Endothelial cell of umbilical vein (primary cell): ENCODE measurements around the gene TRPM1. TPM values are rescaled to one million over a fixed set of nuclear protein-coding genes. Genes with fewer than 3 reads are reported as not detected.

Source experiments
- BruUV-seq: library from RNA; stranded (reverse); fragments of 400-500 nt; replicated peaks from 2 replicates; lab custom pipeline; 2021; lab: Mats Ljungman, UMichigan
- CTCF ChIA-PET: fragments of 300-600, 350-600 bp; sonication (Branson Sonifier 250); formaldehyde crosslinking; loops from one replicate; lab custom pipeline; 2021; ENCODE audit warnings: antibody characterized with exemption, inconsistent platforms; lab: Charles Lee
- POLR2A ChIA-PET: fragments of 300-600, 350-600 bp; sonication (Branson Sonifier 250); formaldehyde crosslinking; loops from one replicate; lab custom pipeline; 2021; ENCODE audit warnings: antibody characterized with exemption, inconsistent platforms; lab: Charles Lee
- DNase-seq: peaks from one replicate; pipeline ENCODE4 v3.0.0-alpha.2; 2011; ENCODE audit warnings: low read depth, low spot score
- FAIRE-seq: peaks from 2 replicates; lab custom pipeline; 2011; peaks lifted over from hg19 to GRCh38; lab: Jason Lieb, UNC
- H2AFZ ChIP-seq: 2 replicates; pipeline ENCODE4 v1.6.0; 2012; ENCODE audit warnings: low read depth, low read length, control low read depth, inconsistent platforms
- H3K27ac ChIP-seq: 2 replicates; pipeline ENCODE4 v1.5.1; 2011; ENCODE audit warnings: low read depth, mild to moderate bottlenecking, control low read depth, low read length, moderate library complexity; ENCODE audit not compliant: insufficient read depth
- H3K27me3 ChIP-seq, 2 experiments: 2 replicates each; pipeline versions ENCODE4 v1.6.0 to v1.6.1; 2011; ENCODE audit warnings: low read length in 2 of 2, mixed read lengths in 1 of 2; ENCODE audit not compliant: control insufficient read depth in 2 of 2, insufficient read depth in 2 of 2
- H3K36me3 ChIP-seq, 2 experiments: 2 replicates in 1 of 2; 3 replicates in 1 of 2; pipeline ENCODE4 v1.5.1; 2011; ENCODE audit warnings: low read length in 2 of 2, mild to moderate bottlenecking in 1 of 2, moderate library complexity in 1 of 2; ENCODE audit not compliant: control insufficient read depth in 2 of 2, insufficient read depth in 2 of 2; ENCODE audit errors: extremely low read depth in 1 of 2
- H3K4me1 ChIP-seq: 3 replicates; pipeline ENCODE4 v1.5.1; 2011; ENCODE audit warnings: mild to moderate bottlenecking, low read length; ENCODE audit not compliant: control insufficient read depth, insufficient read depth; ENCODE audit errors: extremely low read depth
- H3K4me2 ChIP-seq: 2 replicates; pipeline ENCODE4 v1.6.1; 2011; ENCODE audit warnings: low read length, control low read depth, mixed read lengths; ENCODE audit not compliant: insufficient read depth
- H3K4me3 ChIP-seq, 3 experiments: fragments of 200-600 bp in 1 of 3; sonication (generic), shearing (Covaris generic) in 1 of 3; replicated peaks in 1 of 3; 2 replicates each; pipeline ENCODE4 v1.5.1; 2011 to 2016; ENCODE audit warnings: control low read depth in 3 of 3, low read length in 3 of 3, mild to moderate bottlenecking in 2 of 3, inconsistent platforms in 1 of 3, low read depth in 1 of 3, moderate library complexity in 1 of 3; ENCODE audit not compliant: insufficient read depth in 1 of 3
- H3K79me2 ChIP-seq: 2 replicates; pipeline ENCODE4 v1.6.0; 2012; ENCODE audit warnings: low read length, inconsistent platforms; ENCODE audit not compliant: control insufficient read depth, insufficient read depth
- H3K9ac ChIP-seq: replicated peaks from 2 replicates; pipeline ENCODE3; 2011; ENCODE audit warnings: low read length, control low read depth; ENCODE audit not compliant: insufficient read depth; ENCODE audit errors: extremely low read depth
- H3K9me1 ChIP-seq: replicated peaks from 3 replicates; pipeline ENCODE4 v1.6.0; 2011; ENCODE audit warnings: mild to moderate bottlenecking, low read length; ENCODE audit not compliant: control insufficient read depth, insufficient read depth; ENCODE audit errors: extremely low read depth
- H3K9me3 ChIP-seq: replicated peaks from 2 replicates; pipeline ENCODE4 v1.5.1; 2012; ENCODE audit warnings: low read length, inconsistent platforms; ENCODE audit not compliant: control insufficient read depth, insufficient read depth
- H4K20me1 ChIP-seq: replicated peaks from 2 replicates; pipeline ENCODE3; 2011; ENCODE audit warnings: mild to moderate bottlenecking, low read length; ENCODE audit not compliant: control insufficient read depth, insufficient read depth; ENCODE audit errors: extremely low read depth
- EZH2 ChIP-seq: IDR thresholded peaks from 2 replicates; pipeline ENCODE4 v1.6.1; 2012; ENCODE audit warnings: borderline replicate concordance, low read depth, mild to moderate bottlenecking, moderate library complexity, low read length, inconsistent platforms; ENCODE audit not compliant: severe bottlenecking
- GATA2 ChIP-seq: IDR thresholded peaks from 2 replicates; pipeline ENCODE4 v1.7.0; 2011; ENCODE audit warnings: low read depth, mild to moderate bottlenecking, moderate library complexity, mixed read lengths, low read length; ENCODE audit not compliant: insufficient read length, insufficient read depth
- MAX ChIP-seq: IDR thresholded peaks from 2 replicates; pipeline ENCODE4 v1.6.1; 2011; ENCODE audit not compliant: insufficient read depth, insufficient read length
- MYC ChIP-seq: IDR thresholded peaks from one replicate; pipeline ENCODE4 v1.6.1; 2011; ENCODE audit warnings: mild to moderate bottlenecking, low read depth, low read length
- POLR2A ChIP-seq: IDR thresholded peaks from 2 replicates; pipeline ENCODE4 v1.6.1; 2012; ENCODE audit warnings: low read depth, mild to moderate bottlenecking, control low read depth, low read length
- POLR2AphosphoS5 ChIP-seq: IDR thresholded peaks from 2 replicates; pipeline ENCODE4 v1.6.1; 2012; ENCODE audit warnings: low read depth, mild to moderate bottlenecking, control low read depth, low read length, moderate library complexity; ENCODE audit not compliant: insufficient read depth
- dilution Hi-C: fragments of 300-500 bp; cut with MboI; formaldehyde crosslinking; loops from one replicate; pipeline ENCODE4 v1.15.0; 2019; ENCODE audit warnings: low sequenced_read_pairs; ENCODE audit not compliant: extremely low pct_ligation_motif_present
- intact Hi-C: fragments of 100-400 bp; cut with micrococcal nuclease; formaldehyde crosslinking; loops from one replicate; pipeline ENCODE4 v1.10.0; 2022
- polyA plus RNA-seq, 4 experiments: library from polyadenylated mRNA; depleted of rRNA in 3 of 4; stranded (reverse) in 3 of 4; unstranded in 1 of 4; fragments of >200 nt; gene quantifications; 2 replicates each; pipeline versions ENCODE4 v1.2.1 to v1.2.3, GENCODE V29; 2011 to 2012; ENCODE audit warnings: missing spikeins in 1 of 4
- total RNA-seq: library from RNA; stranded (reverse); gene quantifications from 2 replicates; pipeline ENCODE4 v1.2.3, GENCODE V29; 2021

The TRPM1 gene
- total and polyA plus RNA-seq, 2 donors (not counting 3 experiments of a cell fraction or from before 2014, with no cell fraction given) = 0.19 TPM; not detected in 1

- H3K9me1 ChIP-seq = no peaks in the 10 kb centered on the region
- no peaks in the 10 kb centered on the region for H3K27me3 ChIP-seq
- H3K9ac ChIP-seq = no peak overlapping the region
- dilution Hi-C loops (no loop called here), intact Hi-C loops (no loop called here)
- POLR2A ChIA-PET = no interaction called here
- H3K79me2 ChIP-seq = no peaks in the 10 kb centered on the region
- TF ChIP-seq MAX (no peak), POLR2AphosphoS5 (no peak)
- DNase-seq (no peak), FAIRE-seq (no peak)
- H2AFZ ChIP-seq = no peak overlapping the region
- no TSS peak for BruUV-seq
- H4K20me1 ChIP-seq = no peaks in the 10 kb centered on the region
- no peaks in the 10 kb centered on the region for H3K36me3 ChIP-seq
- no peak overlapping the region for H3K27ac ChIP-seq
- no peaks in the 10 kb centered on the region for H3K4me1 ChIP-seq
- CTCF ChIA-PET = no interaction called here
- H3K4me2 ChIP-seq = no peak overlapping the region
- no peak overlapping the region for H3K4me3 ChIP-seq
- no peaks in the 10 kb centered on the region for H3K9me3 ChIP-seq
Measured at GRCh38 chr15:31046759-31047359, 54.7 kb downstream of the TRPM1 start.

GRCh38 chr15:31045606-31046005 lies 55.9 kb downstream of the TRPM1 start:
- CTCF ChIA-PET = no interaction called here
- BruUV-seq = no TSS peak
- no peaks in the 10 kb centered on the region for H3K79me2 ChIP-seq

More at GRCh38 chr15:31045606-31046005, 55.9 kb downstream of the TRPM1 start:
- FAIRE-seq (no peak), DNase-seq (no peak)
- Histone ChIP-seq H3K4me2 (no peak overlapping the region), H3K36me3 (no peaks in the 10 kb centered on the region), H3K9me3 (no peaks in the 10 kb centered on the region), H4K20me1 (no peaks in the 10 kb centered on the region), H3K27me3 (no peaks in the 10 kb centered on the region), H3K27ac (no peak overlapping the region), H3K4me3 (no peak overlapping the region), H3K9me1 (no peaks in the 10 kb centered on the region), H3K4me1 (no peaks in the 10 kb centered on the region), H2AFZ (no peak overlapping the region), H3K9ac (no peak overlapping the region)
- intact Hi-C loops (no loop called here), dilution Hi-C loops (no loop called here)
- POLR2A ChIA-PET = no interaction called here
- TF ChIP-seq EZH2 (no peak), GATA2 (no peak), POLR2A (no peak), POLR2AphosphoS5 (no peak), MYC (no peak)
